Measurements from ENCODE around the gene NTRK3. TPM values are rescaled to one million over a fixed set of nuclear protein-coding genes. Genes with fewer than 3 reads are reported as not detected.
A peak's percentile ranks its signal among the peaks of the same experiment; 100 is the strongest.

The NTRK3 gene
- total RNA-seq, 2 experiments from 2014 or later, result not detected

DNA sequence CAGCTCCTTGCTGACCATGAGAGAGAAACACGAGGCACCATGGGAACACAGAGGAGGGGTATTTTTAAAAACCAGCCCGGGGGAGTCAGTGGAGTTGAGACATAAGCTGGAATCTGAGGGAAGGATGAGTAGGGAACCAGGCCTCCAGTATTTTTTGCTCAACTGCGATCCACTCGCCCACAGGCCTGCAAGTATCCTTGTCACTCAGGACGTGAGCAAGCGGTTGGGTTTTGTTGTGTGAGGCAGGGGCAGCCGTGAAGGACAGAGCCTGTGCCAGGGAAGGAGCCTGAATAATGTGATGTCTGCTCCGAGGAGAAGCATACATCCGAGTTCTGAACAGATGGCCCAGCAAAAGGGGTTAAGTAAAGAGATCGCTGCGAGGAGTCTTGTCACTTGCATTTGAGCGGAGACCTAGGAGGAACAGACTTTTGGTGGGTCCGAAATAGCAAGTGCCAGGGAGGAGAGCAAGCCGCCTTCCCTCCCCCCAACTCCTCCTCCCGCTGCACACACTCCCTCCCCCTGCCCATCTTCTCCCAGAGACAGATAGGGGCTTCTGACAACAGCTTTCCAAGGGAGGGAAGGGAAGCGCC is 20.4 kb upstream of the NTRK3 start:
- ChIA-PET CTCF (interaction anchor here (3.3 kb wide), 1 partner anchor 31 kb away, joined by 18 read pairs; no protein-coding TSS in a partner anchor), POLR2A (no interaction called here)
- Mint-ChIP-seq H3K27ac (no peak overlapping the region), H3K4me3 (no peak overlapping the region), H3K27me3 (ENCODE audit: low read depth) (peaks cover 11% of the 10 kb centered on the region), H3K36me3 (ENCODE audit: low read depth) (no peaks in the 10 kb centered on the region), H3K4me1 (ENCODE audit: low read depth) (no peaks in the 10 kb centered on the region), H3K9me3 (ENCODE audit: insufficient read depth) (no peaks in the 10 kb centered on the region)
- DNase-seq (no peak), ATAC-seq (no peak)

DNA sequence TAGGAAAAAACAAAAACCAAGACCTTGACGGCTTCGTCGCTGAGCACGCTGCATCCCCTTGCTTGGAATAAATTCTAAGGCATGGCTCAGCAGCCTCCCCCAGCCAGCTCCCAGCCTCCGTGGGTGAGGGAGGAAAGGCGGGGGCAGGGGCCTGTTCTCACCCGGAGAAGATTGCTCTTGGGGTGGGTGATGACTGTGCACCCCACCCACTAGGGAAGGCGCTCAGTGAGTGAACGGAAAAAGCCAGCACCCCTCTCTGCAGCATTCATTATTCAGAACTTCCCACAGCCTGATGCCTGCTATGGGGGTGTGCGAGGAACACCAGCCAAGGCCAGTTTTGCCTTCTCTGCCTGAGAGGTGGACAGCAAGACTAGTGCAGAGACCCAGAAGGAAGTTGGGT is 19.3 kb upstream of the NTRK3 start:
- no peak overlapping the region for H3K4me3 Mint-ChIP-seq
- DNase-seq (no peak), ATAC-seq (no peak)
- no peaks in the 10 kb centered on the region for H3K36me3 Mint-ChIP-seq (ENCODE audit: low read depth)
- H3K9me3 Mint-ChIP-seq (ENCODE audit: insufficient read depth), result no peaks in the 10 kb centered on the region
- CTCF ChIA-PET, result interaction anchor here (0.8 to 3.3 kb wide), 5 partner anchors 8 to 174 kb away, joined by 3 to 18 read pairs (median 7); no protein-coding TSS in a partner anchor
- H3K4me1 Mint-ChIP-seq (ENCODE audit: low read depth), result no peaks in the 10 kb centered on the region
- H3K27ac Mint-ChIP-seq, result no peak overlapping the region
- POLR2A ChIA-PET, result no interaction called here
- peaks cover 11% of the 10 kb centered on the region for H3K27me3 Mint-ChIP-seq (ENCODE audit: low read depth)

DNA sequence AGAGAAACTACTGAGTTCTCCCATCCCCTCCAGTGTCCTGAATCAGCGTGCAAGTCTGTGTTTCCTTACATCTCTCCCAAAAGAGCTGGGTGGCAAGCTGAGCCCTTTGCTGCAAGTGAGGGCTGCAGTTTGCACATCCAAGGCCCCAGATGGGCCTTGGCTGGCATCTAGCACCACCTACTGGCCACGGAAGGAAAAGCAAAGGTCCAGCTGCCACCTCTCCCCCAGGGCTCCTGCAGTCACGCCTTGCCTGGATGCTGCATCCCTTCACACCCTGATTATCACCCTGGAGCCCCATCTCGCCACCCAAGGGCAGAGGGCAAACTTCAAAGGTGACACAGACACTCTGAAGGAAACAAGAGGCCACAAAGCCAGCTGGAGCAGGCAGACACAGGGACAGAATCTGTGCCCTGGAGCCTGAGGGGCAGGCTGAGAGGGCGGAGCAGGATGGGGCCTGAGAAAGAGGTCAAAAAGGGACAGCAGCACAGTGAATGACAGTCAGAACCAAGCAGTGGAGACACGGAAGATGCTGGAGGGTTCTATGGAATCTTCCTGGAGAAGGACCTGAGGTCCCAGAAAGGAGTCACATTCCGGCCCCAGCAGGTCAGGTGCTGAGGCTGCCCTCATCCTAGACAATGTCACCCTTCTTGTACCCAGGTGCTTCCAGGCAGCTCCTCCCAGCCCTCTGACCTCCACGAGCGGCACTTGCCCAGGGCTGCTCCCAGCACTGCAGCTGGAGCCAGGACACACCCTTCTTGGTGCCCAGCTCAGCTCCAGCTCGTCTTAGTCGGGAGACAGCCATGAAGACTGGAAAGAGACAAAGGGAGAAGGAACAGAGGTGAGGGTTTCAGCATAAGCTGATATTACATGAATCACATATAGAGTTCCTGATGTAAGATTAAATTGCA is 18.3 kb upstream of the NTRK3 start:
- H3K36me3 Mint-ChIP-seq (ENCODE audit: low read depth), result no peaks in the 10 kb centered on the region
- H3K27ac Mint-ChIP-seq, result no peak overlapping the region
- ATAC-seq (peak; percentile 76), DNase-seq (peak; percentile 66)
- H3K9me3 Mint-ChIP-seq (ENCODE audit: insufficient read depth), result no peaks in the 10 kb centered on the region
- H3K27me3 Mint-ChIP-seq (ENCODE audit: low read depth), result peaks cover 11% of the 10 kb centered on the region
- ChIA-PET POLR2A (no interaction called here), CTCF (interaction anchor here (0.7 to 3.3 kb wide), 10 partner anchors 9 to 180 kb away, joined by 3 to 18 read pairs (median 6); no protein-coding TSS in a partner anchor)
- H3K4me3 Mint-ChIP-seq, result no peak overlapping the region
- H3K4me1 Mint-ChIP-seq (ENCODE audit: low read depth), result no peaks in the 10 kb centered on the region

DNA sequence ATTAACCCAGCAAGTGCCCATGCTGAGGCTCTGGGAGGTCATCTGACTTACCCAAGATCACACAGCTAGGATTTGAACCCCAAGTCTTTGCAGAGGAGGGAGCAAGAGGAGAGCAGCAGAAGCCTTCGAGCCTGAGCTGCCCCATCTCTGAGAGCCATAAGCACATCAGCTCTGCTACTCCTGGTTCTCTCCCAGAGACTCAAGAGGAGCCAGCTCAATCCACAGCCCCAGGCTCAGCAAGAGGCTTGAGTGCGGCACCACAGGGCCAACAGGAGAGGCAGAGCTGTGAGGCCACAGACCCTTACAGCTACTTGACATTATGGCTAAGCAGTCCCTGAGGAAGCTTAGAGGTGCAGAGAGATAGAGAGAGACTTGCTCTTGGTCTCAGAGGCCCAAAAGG is 15.9 kb upstream of the NTRK3 start:
- DNase-seq (no peak), ATAC-seq (no peak)
- POLR2A ChIA-PET, result no interaction called here
- peaks cover 4% of the 10 kb centered on the region for H3K27me3 Mint-ChIP-seq (ENCODE audit: low read depth)
- CTCF ChIA-PET, result interaction anchor here (1.0 to 1.8 kb wide), 3 partner anchors 25 to 28 kb away, joined by 3 to 7 read pairs (median 5); no protein-coding TSS in a partner anchor
- no peaks in the 10 kb centered on the region for H3K9me3 Mint-ChIP-seq (ENCODE audit: insufficient read depth)
- H3K27ac Mint-ChIP-seq, result no peak overlapping the region
- no peaks in the 10 kb centered on the region for H3K4me1 Mint-ChIP-seq (ENCODE audit: low read depth)
- H3K36me3 Mint-ChIP-seq (ENCODE audit: low read depth), result no peaks in the 10 kb centered on the region
- H3K4me3 Mint-ChIP-seq, result no peak overlapping the region

DNA sequence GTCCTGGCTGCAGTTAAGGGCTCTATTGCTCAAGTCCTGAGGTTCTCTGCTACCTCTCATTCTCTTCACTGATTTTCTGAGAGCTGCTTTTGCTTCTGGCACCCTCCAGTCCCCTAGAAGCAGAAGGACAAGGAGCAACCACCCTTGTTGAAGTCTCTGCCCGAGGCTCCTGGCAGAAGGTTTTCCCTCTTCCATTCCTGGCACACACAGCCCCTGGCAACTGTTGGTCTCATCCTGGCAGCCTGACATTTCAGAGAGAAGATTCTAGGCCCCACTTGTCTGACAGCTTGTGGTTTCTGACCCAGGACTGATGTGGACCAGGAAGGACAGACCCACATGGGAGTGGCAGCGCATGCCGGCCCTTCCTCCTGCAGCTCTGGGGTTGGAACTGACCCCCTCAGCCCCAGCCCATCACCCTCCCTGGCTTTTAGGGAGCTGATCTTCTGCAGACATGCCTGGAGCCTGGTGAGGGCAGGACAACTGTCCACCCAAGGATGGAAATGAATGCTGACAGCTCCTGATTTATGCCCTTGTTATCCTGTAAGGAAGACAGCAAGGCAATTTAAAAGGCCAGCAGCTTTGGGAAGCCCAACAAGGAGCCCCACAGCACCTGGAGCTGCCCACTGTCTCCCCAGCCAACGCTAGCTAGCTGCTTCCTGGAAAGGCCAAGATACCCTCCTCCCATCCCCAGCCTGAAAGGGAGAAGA is 13.0 kb upstream of the NTRK3 start:
- no peaks in the 10 kb centered on the region for H3K27me3 Mint-ChIP-seq (ENCODE audit: low read depth)
- no peaks in the 10 kb centered on the region for H3K9me3 Mint-ChIP-seq (ENCODE audit: insufficient read depth)
- no peaks in the 10 kb centered on the region for H3K36me3 Mint-ChIP-seq (ENCODE audit: low read depth)
- ATAC-seq (no peak), DNase-seq (no peak)
- ChIA-PET CTCF (interaction anchor here (1.2 to 1.6 kb wide), 2 partner anchors 23 to 24 kb away, joined by 4 to 5 read pairs; no protein-coding TSS in a partner anchor), POLR2A (no interaction called here)
- H3K27ac Mint-ChIP-seq, result no peak overlapping the region
- no peak overlapping the region for H3K4me3 Mint-ChIP-seq
- H3K4me1 Mint-ChIP-seq (ENCODE audit: low read depth), result no peaks in the 10 kb centered on the region

DNA sequence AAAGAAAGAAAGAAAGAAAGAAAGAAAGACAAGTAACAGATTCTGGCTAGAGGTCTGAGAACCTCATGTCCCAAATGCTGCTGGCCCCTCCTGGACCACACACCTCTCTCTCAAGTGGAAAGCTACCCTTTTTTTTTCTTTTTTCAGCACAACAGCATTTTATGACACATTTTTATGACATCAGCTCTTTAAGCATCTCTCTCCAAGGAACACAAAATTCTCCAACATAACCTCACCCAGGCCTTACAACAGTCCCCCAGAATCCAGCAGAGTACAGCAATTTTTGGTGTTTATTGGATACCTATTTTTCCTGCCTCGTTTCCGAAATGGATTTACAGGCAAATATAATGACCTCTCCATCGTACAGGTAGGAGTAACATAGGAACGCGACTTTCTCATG is 11.2 kb upstream of the NTRK3 start:
- no peaks in the 10 kb centered on the region for H3K36me3 Mint-ChIP-seq (ENCODE audit: low read depth)
- no peak overlapping the region for H3K4me3 Mint-ChIP-seq
- H3K27ac Mint-ChIP-seq, result no peak overlapping the region
- no peaks in the 10 kb centered on the region for H3K9me3 Mint-ChIP-seq (ENCODE audit: insufficient read depth)
- ATAC-seq (no peak), DNase-seq (no peak)
- POLR2A ChIA-PET, result no interaction called here
- no peaks in the 10 kb centered on the region for H3K4me1 Mint-ChIP-seq (ENCODE audit: low read depth)
- peaks cover 2% of the 10 kb centered on the region for H3K27me3 Mint-ChIP-seq (ENCODE audit: low read depth)
- CTCF ChIA-PET, result no interaction called here

DNA sequence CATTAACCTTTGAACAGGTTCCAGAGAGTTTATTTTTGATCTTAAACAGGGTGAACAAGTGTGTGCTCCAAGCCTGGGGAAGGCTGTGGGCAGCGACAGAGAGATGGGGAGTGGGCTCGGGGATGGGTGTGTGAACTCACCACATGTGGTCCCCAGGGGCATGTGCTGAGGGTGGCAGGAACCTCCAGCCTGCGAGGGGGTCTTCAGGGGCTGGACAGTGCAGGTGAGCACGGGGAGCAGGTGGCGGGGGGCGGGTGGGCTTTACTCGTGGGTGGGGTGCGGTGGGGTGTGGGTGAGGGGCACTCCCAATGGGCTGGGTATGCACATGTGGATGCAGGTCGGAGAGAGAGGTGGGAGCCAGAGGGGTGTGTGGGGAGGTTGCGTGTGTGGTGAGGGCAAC is 9.6 kb upstream of the NTRK3 start:
- no peaks in the 10 kb centered on the region for H3K4me1 Mint-ChIP-seq (ENCODE audit: low read depth)
- CTCF ChIA-PET, result no interaction called here
- H3K27me3 Mint-ChIP-seq (ENCODE audit: low read depth), result peaks cover 2% of the 10 kb centered on the region
- POLR2A ChIA-PET, result no interaction called here
- H3K4me3 Mint-ChIP-seq, result no peak overlapping the region
- no peak overlapping the region for H3K27ac Mint-ChIP-seq
- no peaks in the 10 kb centered on the region for H3K36me3 Mint-ChIP-seq (ENCODE audit: low read depth)
- DNase-seq (no peak), ATAC-seq (no peak)
- H3K9me3 Mint-ChIP-seq (ENCODE audit: insufficient read depth), result no peaks in the 10 kb centered on the region

DNA sequence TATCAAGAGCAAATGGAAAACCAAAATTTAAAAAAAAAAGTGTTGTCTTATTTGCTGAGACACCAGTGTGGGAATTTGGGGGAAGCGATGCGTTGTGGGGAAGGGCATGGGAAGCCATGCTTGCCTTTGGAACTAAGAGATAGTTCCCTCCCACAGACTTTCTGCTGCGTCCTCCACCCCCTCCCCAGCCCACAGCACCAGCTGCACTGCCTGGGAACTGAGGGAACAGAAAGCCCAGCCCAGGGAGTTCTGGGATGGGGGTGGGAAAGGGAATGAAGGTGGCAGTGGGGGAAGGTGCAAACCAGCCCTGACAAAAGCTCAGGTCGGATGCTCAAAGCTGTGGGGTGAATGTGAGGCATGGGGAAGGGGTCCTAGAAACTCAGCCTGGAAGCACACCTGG is 8.1 kb upstream of the NTRK3 start:
- no peaks in the 10 kb centered on the region for H3K36me3 Mint-ChIP-seq (ENCODE audit: low read depth)
- H3K27me3 Mint-ChIP-seq (ENCODE audit: low read depth), result peaks cover 6% of the 10 kb centered on the region
- POLR2A ChIA-PET, result no interaction called here
- H3K9me3 Mint-ChIP-seq (ENCODE audit: insufficient read depth), result no peaks in the 10 kb centered on the region
- H3K27ac Mint-ChIP-seq, result no peak overlapping the region
- H3K4me3 Mint-ChIP-seq, result no peak overlapping the region
- no peaks in the 10 kb centered on the region for H3K4me1 Mint-ChIP-seq (ENCODE audit: low read depth)
- no peak for DNase-seq
- ATAC-seq, result no peak
- CTCF ChIA-PET, result no interaction called here

DNA sequence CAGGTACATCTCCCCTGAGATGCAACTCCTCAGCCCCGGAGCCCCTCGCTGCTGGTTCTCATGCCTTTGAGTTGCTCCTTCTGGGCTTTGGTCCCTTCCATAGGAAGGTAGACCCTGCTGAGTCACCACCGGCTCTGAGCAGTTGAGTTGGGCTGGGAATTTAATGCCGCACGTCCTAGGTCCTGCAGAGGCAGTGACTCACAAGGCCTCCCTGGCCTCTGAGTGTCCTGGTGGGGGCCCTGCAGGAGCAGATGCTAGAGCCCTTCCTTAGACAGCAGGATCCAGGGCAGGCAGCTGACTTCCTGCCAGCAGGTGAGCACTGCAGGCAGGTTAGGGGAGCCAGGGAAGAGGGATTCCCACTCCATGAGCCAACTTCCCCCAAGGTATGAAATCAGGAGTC is 5.5 kb upstream of the NTRK3 start:
- ATAC-seq, result no peak
- CTCF ChIA-PET, result interaction anchor here (1.9 kb wide), 1 partner anchor 15 kb away, joined by 5 read pairs; no protein-coding TSS in a partner anchor

DNA sequence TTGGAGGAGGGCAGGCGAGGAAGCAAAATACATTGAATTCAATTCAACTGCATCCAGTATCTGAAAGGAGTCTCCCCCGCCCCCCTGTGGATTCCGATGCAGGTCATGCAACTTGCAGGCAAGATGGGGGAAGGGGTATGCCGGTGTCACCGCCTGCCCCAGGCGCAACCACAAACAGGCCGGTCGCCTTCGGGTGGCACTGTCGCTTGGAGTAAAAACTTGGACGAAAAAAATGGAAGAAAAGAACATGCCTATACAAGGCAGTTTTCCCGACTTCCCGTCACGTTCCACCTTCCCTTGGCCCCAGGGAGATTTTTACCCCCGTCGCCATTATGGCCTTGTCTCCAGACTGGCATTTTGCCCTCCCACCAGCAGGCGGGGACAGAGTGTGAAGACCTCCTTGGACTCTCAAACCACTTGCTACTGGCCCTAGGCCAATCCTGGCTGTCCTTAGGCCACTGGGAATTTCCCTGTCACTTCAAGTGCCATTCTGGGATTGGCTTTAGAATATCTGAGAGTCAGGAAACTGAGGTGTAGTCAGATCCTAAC is 1.6 kb upstream of the NTRK3 start:
- H3K4me3 Mint-ChIP-seq, result peak overlapping the region; percentile 59
- ChIA-PET POLR2A (no interaction called here), CTCF (interaction anchor here (0.8 to 2.0 kb wide), 5 partner anchors 11 to 16 kb away, joined by 3 to 11 read pairs (median 4); no protein-coding TSS in a partner anchor)
- no peak for DNase-seq
- ATAC-seq, result no peak
- no peaks in the 10 kb centered on the region for H3K36me3 Mint-ChIP-seq (ENCODE audit: low read depth)
- no peaks in the 10 kb centered on the region for H3K9me3 Mint-ChIP-seq (ENCODE audit: insufficient read depth)
- H3K27ac Mint-ChIP-seq, result no peak overlapping the region
- peaks cover 19% of the 10 kb centered on the region for H3K4me1 Mint-ChIP-seq (ENCODE audit: low read depth)
- H3K27me3 Mint-ChIP-seq (ENCODE audit: low read depth), result peaks cover 56% of the 10 kb centered on the region

More for the DNA sequence above, 5.5 kb upstream of the NTRK3 start:
- no peaks in the 10 kb centered on the region for H3K36me3 Mint-ChIP-seq (ENCODE audit: low read depth)
- H3K4me3 Mint-ChIP-seq, result no peak overlapping the region
- DNase-seq, result no peak
- H3K4me1 Mint-ChIP-seq (ENCODE audit: low read depth), result peaks cover 5% of the 10 kb centered on the region
- H3K9me3 Mint-ChIP-seq (ENCODE audit: insufficient read depth), result no peaks in the 10 kb centered on the region
- H3K27ac Mint-ChIP-seq, result no peak overlapping the region
- peaks cover 31% of the 10 kb centered on the region for H3K27me3 Mint-ChIP-seq (ENCODE audit: low read depth)
- POLR2A ChIA-PET, result no interaction called here

DNA sequence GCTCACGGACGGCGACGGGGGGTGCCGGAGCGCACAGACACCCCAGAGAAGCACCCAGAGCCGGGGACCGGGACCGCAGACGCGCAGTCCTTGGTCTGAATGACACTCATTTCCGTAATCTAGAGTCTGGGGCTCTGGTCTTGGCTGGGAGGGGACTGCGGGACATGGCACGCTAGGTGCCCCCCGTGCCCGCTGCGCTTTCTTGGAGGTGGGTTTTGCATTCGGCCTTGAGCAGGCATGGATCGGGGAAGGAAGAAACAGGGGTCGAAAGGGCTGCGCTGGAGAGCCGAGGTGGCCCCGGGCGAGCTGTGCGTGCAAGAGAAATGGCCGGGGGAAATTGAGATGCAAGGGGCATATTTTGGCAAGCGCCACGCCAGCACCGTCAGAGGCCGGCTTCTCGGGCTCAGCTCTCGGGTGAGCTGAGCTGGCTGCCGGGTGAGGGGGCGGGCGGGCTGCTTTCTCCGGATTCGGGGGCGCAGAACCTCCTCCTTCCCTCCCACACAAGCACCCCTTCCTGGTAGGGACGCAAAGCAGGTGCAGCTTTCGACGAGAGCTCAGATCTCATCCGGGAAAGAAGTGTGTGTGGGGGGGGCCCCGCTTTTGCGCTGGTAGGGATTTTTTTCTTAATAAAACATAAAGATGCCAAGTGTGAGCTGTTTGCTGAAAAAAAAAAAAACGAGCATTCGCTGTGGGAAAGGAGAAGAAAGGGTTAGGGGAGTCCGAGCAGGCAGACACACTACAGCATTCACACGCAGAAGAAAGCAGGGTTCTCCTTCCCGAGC is 963 bp upstream of the NTRK3 start:
- Mint-ChIP-seq H3K27me3 (ENCODE audit: low read depth) (peaks cover 56% of the 10 kb centered on the region), H3K36me3 (ENCODE audit: low read depth) (no peaks in the 10 kb centered on the region), H3K4me1 (ENCODE audit: low read depth) (peaks cover 19% of the 10 kb centered on the region), H3K27ac (no peak overlapping the region), H3K9me3 (ENCODE audit: insufficient read depth) (no peaks in the 10 kb centered on the region), H3K4me3 (peak overlapping the region; percentile 59)
- no peak for DNase-seq
- POLR2A ChIA-PET, result no interaction called here
- CTCF ChIA-PET, result interaction anchor here (0.8 to 1.5 kb wide), 5 partner anchors 10 to 17 kb away, joined by 3 to 6 read pairs (median 4); no protein-coding TSS in a partner anchor
- peak; percentile 20 for ATAC-seq
